GM18517 (cell line): ENCODE results near the gene TSPYL1.

ENCODE experiments used
- ATAC-seq: cut with Tn5 transposase; IDR thresholded peaks from one replicate; pipeline ENCODE4 v1.9.1; 2021; ENCODE audit warnings: mild to moderate bottlenecking, moderate library complexity; ENCODE audit not compliant: unreplicated experiment

TSPYL1 gene

GRCh38 chr6:116265041-116265829 is 14.5 kb downstream of the TSPYL1 start:
- ATAC-seq = no peak

DNA sequence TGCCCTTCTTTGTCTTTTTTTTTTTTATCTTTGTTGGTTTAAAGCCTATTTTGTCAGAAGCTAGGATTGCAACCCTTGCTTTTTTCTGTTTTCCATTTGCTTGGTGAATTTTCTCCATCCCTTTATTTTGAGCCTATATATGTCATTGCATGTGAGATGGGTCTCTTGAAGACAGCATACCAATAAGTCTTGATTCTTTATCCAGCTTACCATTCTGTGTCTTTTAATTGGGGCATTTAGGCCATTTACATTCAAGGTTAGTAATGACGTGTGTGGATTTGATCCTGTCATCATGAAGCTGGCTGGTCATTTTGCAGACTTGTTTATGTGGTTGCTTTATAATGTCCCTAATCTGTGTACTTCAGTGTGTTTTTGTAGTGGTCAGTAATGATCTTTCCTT is 16.4 kb downstream of the TSPYL1 start:
- no peak for ATAC-seq

GRCh38 chr6:116258520-116258919 is 21.2 kb downstream of the TSPYL1 start:
- ATAC-seq = no peak

GRCh38 chr6:116256694-116257093 is 23.0 kb downstream of the TSPYL1 start:
- no peak for ATAC-seq

DNA sequence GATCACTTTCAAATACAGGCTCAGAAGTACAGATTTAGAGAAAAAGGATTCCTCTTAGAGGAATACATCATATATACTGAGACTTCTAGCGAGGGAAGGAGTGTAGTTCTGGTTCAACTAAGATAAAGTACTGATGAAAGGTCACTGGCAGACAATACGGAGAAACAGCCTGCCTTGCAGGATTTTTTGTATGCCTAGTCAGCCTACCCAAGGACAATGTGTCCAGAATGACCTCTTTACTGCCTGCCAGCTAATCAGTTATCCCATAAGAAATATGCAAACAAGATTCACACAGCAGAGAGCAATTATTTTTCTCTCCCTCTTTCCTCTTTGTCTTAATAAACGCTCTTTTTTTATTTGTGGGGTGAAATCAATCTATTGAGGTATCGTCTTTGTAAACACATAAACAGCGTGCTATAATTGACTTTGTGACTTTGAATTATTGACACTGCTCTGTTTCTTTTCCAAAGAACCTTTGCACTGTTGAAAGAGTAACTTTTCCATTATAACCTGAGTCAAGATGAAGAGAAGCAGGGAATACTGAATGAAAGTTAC is 24.4 kb downstream of the TSPYL1 start:
- no peak for ATAC-seq

DNA sequence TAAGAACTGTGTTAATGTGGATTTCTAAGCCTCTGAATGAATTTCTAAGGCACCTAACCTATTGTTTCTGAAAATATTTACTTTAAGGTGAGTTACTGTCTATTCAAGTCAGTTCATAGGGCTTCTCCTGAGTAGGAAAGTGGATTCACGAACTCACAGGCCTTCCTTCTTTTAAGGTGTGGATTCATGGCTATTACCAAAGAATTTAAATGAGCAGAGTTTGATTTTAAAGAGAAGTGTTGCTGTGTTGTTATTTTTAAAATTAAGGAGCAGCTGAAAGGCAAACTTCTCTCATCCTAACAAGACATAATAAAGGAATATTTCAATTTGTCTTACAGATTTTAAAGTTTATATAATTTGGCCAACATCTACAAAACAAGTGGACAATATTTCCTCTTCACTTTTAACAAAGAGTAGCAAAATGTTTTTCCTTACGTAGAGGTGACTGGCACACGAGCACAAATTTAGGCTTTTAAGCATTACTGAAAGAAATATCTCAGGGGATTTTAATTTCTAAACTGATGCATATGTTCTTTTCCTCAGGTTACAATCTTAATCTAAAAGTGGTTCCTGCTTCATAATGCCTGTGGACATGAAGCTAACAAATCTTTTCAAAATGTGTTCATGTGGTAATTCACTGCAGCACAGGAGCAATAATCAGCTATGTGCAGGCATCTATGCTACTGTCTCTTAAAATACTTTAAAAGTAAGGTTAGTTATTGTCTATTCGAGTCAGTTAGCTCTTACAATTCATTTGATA is 25.3 kb downstream of the TSPYL1 start:
- peak; percentile 39 for ATAC-seq

- ATAC-seq = peak; percentile 99
Observed at GRCh38 chr6:116253505-116254296, 26.0 kb downstream of the TSPYL1 start, which contains the start of gene TSPYL4. TSPYL4 (minus strand) TSS chr6:116254075; CDS start chr6:116254008, 67 bp downstream.

- ATAC-seq = no peak
Observed at GRCh38 chr6:116253188-116253504, 26.6 kb downstream of the TSPYL1 start.

GRCh38 chr6:116251568-116252384 is 28.0 kb downstream of the TSPYL1 start:
- no peak for ATAC-seq

DNA sequence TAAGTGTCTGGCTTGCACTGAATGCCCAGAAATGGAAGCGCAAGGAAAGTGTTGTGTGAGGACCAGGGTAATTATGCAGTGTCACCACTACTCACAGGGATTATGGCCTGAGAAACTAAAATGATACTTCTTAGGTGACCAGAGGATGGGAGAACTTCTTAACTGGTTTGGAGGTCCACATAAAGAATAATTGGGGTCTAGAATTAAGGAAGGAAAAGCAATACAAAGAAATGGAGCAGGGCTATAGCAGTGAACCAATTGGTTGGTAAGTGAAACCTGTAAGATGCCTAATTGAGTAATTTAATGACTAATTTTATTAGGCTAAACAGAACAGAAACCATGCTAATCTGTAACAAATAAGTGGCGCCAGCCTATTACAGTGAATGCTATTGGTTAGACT is 31.2 kb downstream of the TSPYL1 start:
- ATAC-seq = no peak

GRCh38 chr6:116247285-116247684 is 32.4 kb downstream of the TSPYL1 start:
- no peak for ATAC-seq

DNA sequence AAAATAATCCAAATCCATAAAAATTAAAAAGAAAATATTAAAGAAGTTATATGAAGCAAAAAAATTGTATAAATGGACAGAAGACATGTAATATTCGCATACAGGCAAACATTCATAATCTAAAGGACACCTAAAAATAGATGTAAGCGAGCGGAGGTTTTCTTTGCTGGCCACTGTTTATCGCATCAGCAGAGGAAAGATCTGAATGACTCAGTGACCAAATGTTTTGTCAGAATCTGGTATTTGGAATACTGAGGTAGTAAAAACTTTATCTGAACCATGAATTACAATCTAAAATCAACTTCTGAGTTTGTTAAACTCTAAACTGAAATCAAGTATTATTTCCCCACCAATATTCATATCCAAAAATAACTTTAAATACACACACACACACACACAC is 33.6 kb downstream of the TSPYL1 start:
- ATAC-seq = no peak

DNA sequence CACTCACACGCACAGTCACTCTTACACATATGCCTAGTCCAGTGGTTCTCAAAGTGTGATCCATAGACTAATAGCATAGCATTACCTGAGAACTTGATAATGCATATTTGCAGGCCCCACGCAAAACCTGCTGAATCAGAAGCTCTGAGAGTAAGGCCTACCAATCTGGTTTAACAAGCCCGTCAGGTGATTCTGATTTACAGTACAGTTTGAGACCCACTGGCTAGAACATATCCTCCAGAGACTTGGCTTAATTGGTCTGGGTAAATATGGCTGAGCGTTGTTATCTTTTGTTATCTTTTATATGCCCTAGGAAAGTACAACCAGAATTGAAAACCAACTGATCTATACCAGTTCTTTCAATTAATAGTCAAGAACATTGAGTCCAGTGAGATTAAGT is 35.4 kb downstream of the TSPYL1 start:
- ATAC-seq = no peak

DNA sequence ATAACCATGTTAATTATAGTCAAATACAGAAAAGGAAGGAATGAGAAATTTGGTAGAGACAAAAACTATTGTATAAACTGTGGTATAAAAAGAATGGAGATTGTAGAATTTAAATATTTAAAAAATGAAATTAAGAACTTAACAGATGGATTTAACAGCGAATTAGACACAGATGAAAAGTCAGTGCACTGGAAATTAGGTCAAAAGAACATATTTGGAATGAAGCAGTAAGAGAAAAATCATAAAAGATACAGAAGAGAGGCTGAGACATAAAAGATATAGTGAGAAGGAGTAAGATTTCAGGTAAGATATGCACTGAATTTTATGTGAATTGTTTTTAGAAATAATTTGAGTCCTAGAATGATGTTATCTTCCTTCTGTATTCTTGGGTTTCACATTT is 39.9 kb downstream of the TSPYL1 start:
- no peak for ATAC-seq

- ATAC-seq = no peak
Observed at GRCh38 chr6:116239256-116239655, 40.5 kb downstream of the TSPYL1 start.

DNA sequence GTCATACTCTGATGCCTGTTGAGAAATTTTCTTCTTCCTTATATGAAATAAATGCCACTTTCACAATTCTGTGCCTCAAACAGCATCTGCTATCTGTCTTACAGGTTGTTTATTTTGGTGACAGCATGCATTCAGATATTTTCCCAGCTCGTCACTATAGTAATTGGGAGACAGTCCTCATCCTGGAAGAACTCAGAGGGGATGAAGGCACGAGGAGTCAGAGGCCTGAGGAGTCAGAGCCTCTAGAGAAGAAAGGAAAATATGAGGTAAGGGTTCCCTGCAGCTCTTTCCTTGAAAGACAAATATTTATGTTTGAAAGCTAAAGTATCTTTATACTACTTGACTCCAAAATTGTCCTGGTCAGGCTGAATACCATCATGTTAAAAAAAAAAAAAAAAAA is 41.6 kb downstream of the TSPYL1 start:
- ATAC-seq = no peak

DNA sequence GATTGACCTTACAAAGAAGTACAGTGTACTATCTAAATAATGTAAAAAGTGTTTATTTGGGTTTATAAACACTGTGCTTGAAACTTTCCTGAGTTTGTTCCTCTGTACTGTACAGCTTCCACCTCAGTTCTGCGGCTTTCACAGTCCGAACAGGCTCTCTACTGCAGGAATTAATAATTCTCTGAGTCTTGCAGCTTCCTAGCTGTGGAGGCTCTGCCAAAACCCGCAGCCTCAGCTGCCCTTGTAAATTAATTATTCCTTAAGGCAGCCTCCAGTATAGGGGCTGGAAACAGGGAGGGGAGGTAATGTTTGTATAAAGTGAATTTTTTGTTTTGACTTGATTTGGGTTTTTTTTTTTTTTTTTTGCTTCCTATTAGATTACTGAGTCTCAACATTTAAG is 45.0 kb downstream of the TSPYL1 start:
- no peak for ATAC-seq

GRCh38 chr6:116229287-116229913 is 50.3 kb downstream of the TSPYL1 start:
- ATAC-seq = no peak
